HG03103 (cell line): ENCODE measurements around the gene LYRM4.

ENCODE experiments used
- ATAC-seq: cut with Tn5 transposase; IDR thresholded peaks from one replicate; pipeline ENCODE4 v1.9.1; 2021; ENCODE audit warnings: low read depth; ENCODE audit not compliant: unreplicated experiment

The LYRM4 gene

GRCh38 chr6:5247201-5247600 is 13.5 kb downstream of the LYRM4 start:
- no peak for ATAC-seq

GRCh38 chr6:5246141-5247097 is 14.3 kb downstream of the LYRM4 start:
- no peak for ATAC-seq

- no peak for ATAC-seq
These were observed 17.7 kb downstream of the LYRM4 start for GRCh38 chr6:5243069-5243468.

GRCh38 chr6:5241252-5241651 is 19.5 kb downstream of the LYRM4 start:
- ATAC-seq, result no peak

- ATAC-seq, result no peak
These were observed 22.4 kb downstream of the LYRM4 start for GRCh38 chr6:5238336-5238735.

- ATAC-seq, result no peak
These were observed 22.9 kb downstream of the LYRM4 start for GRCh38 chr6:5237805-5238204.

- ATAC-seq, result no peak
These were observed 24.9 kb downstream of the LYRM4 start for GRCh38 chr6:5235830-5236229.

GRCh38 chr6:5234874-5235273 is 25.9 kb downstream of the LYRM4 start:
- no peak for ATAC-seq

GRCh38 chr6:5231289-5231688 is 29.5 kb downstream of the LYRM4 start:
- no peak for ATAC-seq

GRCh38 chr6:5230081-5230480 is 30.7 kb downstream of the LYRM4 start:
- no peak for ATAC-seq

GRCh38 chr6:5229356-5229755 is 31.4 kb downstream of the LYRM4 start:
- ATAC-seq, result no peak

- no peak for ATAC-seq
These were observed 37.4 kb downstream of the LYRM4 start for GRCh38 chr6:5223309-5223708.

GRCh38 chr6:5220443-5220842 is 40.3 kb downstream of the LYRM4 start:
- ATAC-seq, result no peak

GRCh38 chr6:5219011-5219691 is 41.6 kb downstream of the LYRM4 start:
- no peak for ATAC-seq

GRCh38 chr6:5217356-5217755 is 43.4 kb downstream of the LYRM4 start:
- ATAC-seq, result no peak

GRCh38 chr6:5215799-5216198 is 45.0 kb downstream of the LYRM4 start:
- no peak for ATAC-seq

- ATAC-seq, result no peak
These were observed 45.6 kb downstream of the LYRM4 start for GRCh38 chr6:5215159-5215558.

- ATAC-seq, result no peak
These were observed 46.1 kb downstream of the LYRM4 start for GRCh38 chr6:5214570-5215052.

GRCh38 chr6:5213836-5214235 is 46.9 kb downstream of the LYRM4 start:
- no peak for ATAC-seq

GRCh38 chr6:5211492-5211891 is 49.3 kb downstream of the LYRM4 start:
- ATAC-seq, result no peak

- ATAC-seq, result no peak
These were observed 52.2 kb downstream of the LYRM4 start for GRCh38 chr6:5208471-5208971.
